HCT116 (cell line): ENCODE measurements around the gene SPTB. TPM values are rescaled to one million over a fixed set of nuclear protein-coding genes. Genes with fewer than 3 reads are reported as not detected.

Experiments used
- ATAC-seq: fragments of 200-7000 bp; cut with Tn5 transposase; 2 replicates; pipeline ENCODE4 v1.9.1; 2020; ENCODE audit warnings: mild to moderate bottlenecking, moderate library complexity
- BruUV-seq: library from RNA; stranded (reverse); fragments of 400-500 nt; replicated peaks from 2 replicates; lab custom pipeline; 2021; lab: Mats Ljungman, UMichigan
- CTCF ChIA-PET: fragments of 300-600 bp; sonication (Branson Sonifier 250); formaldehyde crosslinking; loops from one replicate; lab custom pipeline; 2021; ENCODE audit warnings: antibody characterized with exemption; lab: Charles Lee
- POLR2A ChIA-PET: fragments of 300-600, 350-600 bp; sonication (Branson Sonifier 250); formaldehyde crosslinking; loops from one replicate; lab custom pipeline; 2021; ENCODE audit warnings: antibody characterized with exemption; lab: Charles Lee
- RAD21 ChIA-PET, 2 experiments: fragments of 300-600 bp; sonication (Branson Sonifier 250); formaldehyde crosslinking; loops; one replicate each; lab custom pipeline; 2023; ENCODE audit warnings: low total read pairs in 2 of 2; ENCODE audit not compliant: uncharacterized antibody in 2 of 2, unreplicated experiment in 2 of 2, low non-redundant PET in 1 of 2; lab: Charles Lee
- DNase-seq: peaks from one replicate; pipeline ENCODE4 v3.0.0-alpha.2; 2010; ENCODE audit warnings: low read depth, low spot score
- H2AFZ ChIP-seq: fragments of 200-600 bp; shearing (Covaris generic), sonication (generic); 2 replicates; pipeline ENCODE4 v1.6.1; 2017; ENCODE audit warnings: low read depth, mixed run types, mixed read lengths, antibody characterized with exemption, low read length; ENCODE audit not compliant: poor library complexity, severe bottlenecking
- H3K27ac ChIP-seq: 2 replicates; pipeline ENCODE4 v1.5.1; 2012; ENCODE audit warnings: low read depth, low read length
- H3K27me3 ChIP-seq: fragments of 200-600 bp; sonication (generic); 2 replicates; pipeline ENCODE4 v1.6.1; 2016; ENCODE audit warnings: mixed run types, low read length, mixed read lengths; ENCODE audit not compliant: insufficient read depth
- H3K36me3 ChIP-seq, 2 experiments: fragments of 200-500 bp in 1 of 2; fragments of 200-600 bp in 1 of 2; sonication (Bioruptor generic) in 1 of 2; sonication (generic) in 1 of 2; 2 replicates each; pipeline versions ENCODE4 v1.5.1 to v1.6.1; 2014 to 2016; ENCODE audit warnings: low read length in 2 of 2, inconsistent platforms in 1 of 2, mixed read lengths in 1 of 2, mixed run types in 1 of 2; ENCODE audit not compliant: insufficient read depth in 2 of 2, control insufficient read depth in 1 of 2
- H3K4me1 ChIP-seq, 2 experiments: fragments of 200-600 bp in 1 of 2; sonication (generic) in 1 of 2; 2 replicates each; pipeline versions ENCODE4 v1.5.1 to v1.6.1; 2012 to 2017; ENCODE audit warnings: low read length in 2 of 2, inconsistent platforms in 1 of 2, mild to moderate bottlenecking in 1 of 2, mixed read lengths in 1 of 2, mixed run types in 1 of 2, moderate library complexity in 1 of 2; ENCODE audit not compliant: insufficient read depth in 2 of 2, control insufficient read depth in 1 of 2
- H3K4me2 ChIP-seq: fragments of 200-600 bp; sonication (generic); 2 replicates; pipeline ENCODE4 v1.6.1; 2017; ENCODE audit warnings: mixed run types, low read length, mixed read lengths
- H3K4me3 ChIP-seq, 2 experiments: fragments of 200-600 bp in 1 of 2; sonication (generic) in 1 of 2; replicated peaks in 1 of 2; 2 replicates each; pipeline ENCODE4 v1.5.1; 2011 to 2016; ENCODE audit warnings: low read length in 2 of 2, control low read depth in 1 of 2, low read depth in 1 of 2, mild to moderate bottlenecking in 1 of 2, mixed read lengths in 1 of 2, mixed run types in 1 of 2
- H3K79me2 ChIP-seq: fragments of 200-600 bp; sonication (generic); 2 replicates; pipeline ENCODE4 v1.6.1; 2017; ENCODE audit warnings: mild to moderate bottlenecking, mixed run types, low read length, moderate library complexity, mixed read lengths; ENCODE audit not compliant: insufficient read depth
- H3K9ac ChIP-seq: fragments of 200-600 bp; sonication (generic); 2 replicates; pipeline ENCODE4 v1.6.1; 2016; ENCODE audit warnings: low read length, mixed read lengths
- H3K9me2 ChIP-seq: fragments of 200-600 bp; sonication (generic), shearing (Covaris generic); 2 replicates; pipeline ENCODE4 v1.6.1; 2017; ENCODE audit warnings: mixed run types, mild to moderate bottlenecking, moderate library complexity; ENCODE audit not compliant: insufficient read depth
- H3K9me3 ChIP-seq, 2 experiments: fragments of 200-500 bp in 1 of 2; fragments of 200-600 bp in 1 of 2; sonication (Bioruptor generic) in 1 of 2; sonication (generic) in 1 of 2; 2 replicates each; pipeline ENCODE4 v1.6.1; 2014 to 2017; ENCODE audit warnings: low read length in 2 of 2, mixed read lengths in 2 of 2, inconsistent platforms in 1 of 2, low read depth in 1 of 2, mild to moderate bottlenecking in 1 of 2, mixed run types in 1 of 2, moderate library complexity in 1 of 2; ENCODE audit not compliant: control insufficient read depth in 1 of 2, insufficient read depth in 1 of 2
- H4K20me1 ChIP-seq: fragments of 200-600 bp; sonication (generic), shearing (Covaris generic); 2 replicates; pipeline ENCODE4 v1.6.1; 2017; ENCODE audit warnings: mixed run types, mild to moderate bottlenecking, moderate library complexity; ENCODE audit not compliant: insufficient read depth
- CEBPB ChIP-seq: IDR thresholded peaks from 2 replicates; pipeline ENCODE4 v1.6.1; 2012; ENCODE audit warnings: low read depth
- EGR1 ChIP-seq: IDR thresholded peaks from 2 replicates; pipeline ENCODE4 v1.6.1; 2012; ENCODE audit warnings: low read depth
- EZH2 ChIP-seq: fragments of 200-600 bp; sonication (generic); IDR thresholded peaks from 2 replicates; pipeline ENCODE4 v1.6.1; 2017; ENCODE audit warnings: antibody characterized with exemption, mixed run types
- FOSL1 ChIP-seq: IDR thresholded peaks from 2 replicates; pipeline ENCODE4 v1.6.1; 2012; ENCODE audit warnings: low read depth
- MAX ChIP-seq: IDR thresholded peaks from 2 replicates; pipeline ENCODE4 v1.6.1; 2012
- POLR2AphosphoS5 ChIP-seq: IDR thresholded peaks from 2 replicates; pipeline ENCODE4 v1.6.1; 2011; ENCODE audit warnings: mild to moderate bottlenecking, low read depth, low read length, moderate library complexity
- SIN3A ChIP-seq: IDR thresholded peaks from 2 replicates; pipeline ENCODE4 v1.6.1; 2012; ENCODE audit warnings: low read depth
- SP1 ChIP-seq: IDR thresholded peaks from 2 replicates; pipeline ENCODE4 v1.6.1; 2012; ENCODE audit warnings: low read depth
- YY1 ChIP-seq: IDR thresholded peaks from 2 replicates; pipeline ENCODE4 v1.6.1; 2011; ENCODE audit warnings: low read length, low read depth, moderate library complexity, mild to moderate bottlenecking; ENCODE audit not compliant: insufficient replicate concordance; ENCODE audit errors: extremely low read depth
- intact Hi-C: fragments of 100-400 bp; cut with micrococcal nuclease; formaldehyde crosslinking; loops from 2 replicates; pipeline ENCODE4 v1.10.0; 2022
- total RNA-seq: library from RNA; stranded (reverse); gene quantifications from one replicate; pipeline ENCODE4 v1.2.1, GENCODE V29; 2021; ENCODE audit not compliant: unreplicated experiment
- TF ChIP-seq, protein P1 (sequence below): IDR thresholded peaks from 2 replicates; pipeline ENCODE4 v1.6.1; 2012
- TF ChIP-seq, protein P2 (sequence below), 3 experiments: fragments of 200-600 bp in 1 of 3; sonication (generic) in 1 of 3; IDR thresholded peaks in 2 of 3; conservative IDR thresholded peaks in 1 of 3; 2 replicates each; pipeline ENCODE4 v1.5.1; 2012 to 2017; ENCODE audit warnings: low read depth in 2 of 3, low read length in 2 of 3, antibody characterized with exemption in 1 of 3, borderline replicate concordance in 1 of 3, control low read depth in 1 of 3, mild to moderate bottlenecking in 1 of 3, mixed read lengths in 1 of 3, mixed run types in 1 of 3, moderate library complexity in 1 of 3; ENCODE audit not compliant: insufficient read depth in 1 of 3
- TF ChIP-seq, protein P3 (sequence below): IDR thresholded peaks from 2 replicates; pipeline ENCODE4 v1.6.1; 2012; ENCODE audit warnings: low read depth

The SPTB gene
- total RNA-seq, 1 experiment from 2014 or later: 4.2 TPM

DNA sequence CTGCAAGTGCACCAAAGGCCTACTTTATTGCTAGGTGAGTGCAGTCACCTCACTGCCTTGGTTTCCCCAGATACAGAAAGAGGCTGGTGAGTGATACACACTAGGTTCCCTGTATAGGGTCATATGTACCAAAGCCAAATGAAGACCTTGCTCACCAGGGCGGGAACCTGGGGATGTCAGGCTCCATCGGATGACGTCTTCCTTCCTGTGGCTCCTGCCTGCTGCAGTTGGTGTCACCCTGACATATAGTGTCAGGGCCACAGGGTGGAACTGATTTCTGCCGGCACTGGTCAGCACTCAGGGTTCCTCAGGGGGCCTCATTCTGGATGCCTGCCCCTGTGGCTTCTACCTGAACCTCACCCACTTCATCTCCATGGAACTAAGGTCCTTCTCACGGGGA lies 132.4 kb downstream of the SPTB start:
- Histone ChIP-seq H3K27me3 (no peaks in the 10 kb centered on the region), H3K79me2 (no peaks in the 10 kb centered on the region), H3K36me3 (peaks cover 12 to 15% of the 10 kb centered on the region in 2 experiments), H3K27ac (no peak overlapping the region), H3K4me2 (no peak overlapping the region), H3K4me3 (no peak overlapping the region), H4K20me1 (no peaks in the 10 kb centered on the region), H3K9me3 (no peaks in the 10 kb centered on the region), H3K4me1 (no peaks in the 10 kb centered on the region), H3K9ac (no peak overlapping the region), H3K9me2 (no peaks in the 10 kb centered on the region), H2AFZ (no peak overlapping the region)
- no peak for DNase-seq
- intact Hi-C loops: no loop called here
- no peak for TF ChIP-seq YY1
- no peak for TF ChIP-seq SP1
- TF ChIP-seq POLR2AphosphoS5: no peak
- TF ChIP-seq MAX: no peak
- TF ChIP-seq EGR1: no peak
- no peak for TF ChIP-seq SIN3A
- BruUV-seq: no TSS peak
- ChIA-PET POLR2A (no interaction called here), CTCF (no interaction called here), RAD21 (no interaction called here)
- no peak for ATAC-seq

DNA sequence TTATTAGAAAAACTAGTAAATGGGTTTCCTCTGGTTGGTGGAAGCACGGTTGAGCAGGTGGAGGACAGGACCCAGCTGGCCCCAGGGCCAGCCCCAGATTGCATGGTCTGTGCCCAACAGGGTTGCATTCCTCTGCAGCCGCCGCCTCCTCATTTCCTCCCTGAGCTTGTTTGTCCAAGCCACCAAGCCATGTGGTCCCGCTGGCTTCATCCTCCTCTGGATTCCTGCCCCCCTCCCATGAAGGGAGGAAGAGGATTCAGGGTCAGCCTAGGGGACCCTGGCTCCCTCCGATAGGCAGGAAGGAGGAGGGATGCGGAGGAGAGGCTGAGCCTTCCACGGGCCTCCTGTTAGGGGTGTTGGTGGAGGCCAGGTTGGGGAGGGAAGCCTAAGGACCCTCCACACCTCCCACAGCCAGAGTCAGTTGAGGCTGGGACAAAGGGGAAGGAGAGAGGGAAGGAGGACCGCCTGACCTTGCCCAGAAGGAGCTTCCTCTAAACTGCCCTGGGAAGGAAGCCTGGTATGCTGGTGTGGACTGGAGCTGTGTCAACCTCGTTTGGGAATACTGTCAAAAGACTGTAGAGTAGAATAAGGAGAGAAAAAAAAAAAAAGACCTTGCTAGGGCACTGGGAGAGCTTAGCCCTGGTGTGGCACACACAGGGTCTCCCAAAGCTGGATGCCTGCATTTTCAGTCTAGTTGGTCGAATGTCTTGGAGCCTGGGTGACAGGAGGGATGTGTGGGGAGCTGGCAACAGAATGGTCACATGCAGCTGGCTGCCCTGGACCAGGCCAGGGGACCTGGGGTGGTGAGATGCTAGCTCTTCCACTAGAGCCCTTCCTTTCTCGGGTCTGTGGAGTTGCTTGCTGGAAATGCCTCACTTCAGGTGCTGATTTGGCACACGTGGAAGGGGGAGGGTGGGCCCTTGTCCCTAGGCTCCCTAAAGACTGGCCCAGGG lies 133.1 kb downstream of the SPTB start:
- TF ChIP-seq EZH2 (no peak), SIN3A (no peak), YY1 (no peak), FOSL1 (no peak), CEBPB (no peak)
- TF ChIP-seq, protein P1, sequence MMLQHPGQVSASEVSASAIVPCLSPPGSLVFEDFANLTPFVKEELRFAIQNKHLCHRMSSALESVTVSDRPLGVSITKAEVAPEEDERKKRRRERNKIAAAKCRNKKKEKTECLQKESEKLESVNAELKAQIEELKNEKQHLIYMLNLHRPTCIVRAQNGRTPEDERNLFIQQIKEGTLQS: no peak
- TF ChIP-seq, protein P2, sequence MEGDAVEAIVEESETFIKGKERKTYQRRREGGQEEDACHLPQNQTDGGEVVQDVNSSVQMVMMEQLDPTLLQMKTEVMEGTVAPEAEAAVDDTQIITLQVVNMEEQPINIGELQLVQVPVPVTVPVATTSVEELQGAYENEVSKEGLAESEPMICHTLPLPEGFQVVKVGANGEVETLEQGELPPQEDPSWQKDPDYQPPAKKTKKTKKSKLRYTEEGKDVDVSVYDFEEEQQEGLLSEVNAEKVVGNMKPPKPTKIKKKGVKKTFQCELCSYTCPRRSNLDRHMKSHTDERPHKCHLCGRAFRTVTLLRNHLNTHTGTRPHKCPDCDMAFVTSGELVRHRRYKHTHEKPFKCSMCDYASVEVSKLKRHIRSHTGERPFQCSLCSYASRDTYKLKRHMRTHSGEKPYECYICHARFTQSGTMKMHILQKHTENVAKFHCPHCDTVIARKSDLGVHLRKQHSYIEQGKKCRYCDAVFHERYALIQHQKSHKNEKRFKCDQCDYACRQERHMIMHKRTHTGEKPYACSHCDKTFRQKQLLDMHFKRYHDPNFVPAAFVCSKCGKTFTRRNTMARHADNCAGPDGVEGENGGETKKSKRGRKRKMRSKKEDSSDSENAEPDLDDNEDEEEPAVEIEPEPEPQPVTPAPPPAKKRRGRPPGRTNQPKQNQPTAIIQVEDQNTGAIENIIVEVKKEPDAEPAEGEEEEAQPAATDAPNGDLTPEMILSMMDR (IDR thresholded peaks at IDR 0.05 in 2 of 3, conservative IDR thresholded peaks at IDR 0.05 in 1 of 3; ENCODE audit: borderline replicate concordance in 1 of 3, insufficient read depth in 1 of 3, low read depth in 2 of 3, low read length in 2 of 3): no peak
- TF ChIP-seq, protein P3, sequence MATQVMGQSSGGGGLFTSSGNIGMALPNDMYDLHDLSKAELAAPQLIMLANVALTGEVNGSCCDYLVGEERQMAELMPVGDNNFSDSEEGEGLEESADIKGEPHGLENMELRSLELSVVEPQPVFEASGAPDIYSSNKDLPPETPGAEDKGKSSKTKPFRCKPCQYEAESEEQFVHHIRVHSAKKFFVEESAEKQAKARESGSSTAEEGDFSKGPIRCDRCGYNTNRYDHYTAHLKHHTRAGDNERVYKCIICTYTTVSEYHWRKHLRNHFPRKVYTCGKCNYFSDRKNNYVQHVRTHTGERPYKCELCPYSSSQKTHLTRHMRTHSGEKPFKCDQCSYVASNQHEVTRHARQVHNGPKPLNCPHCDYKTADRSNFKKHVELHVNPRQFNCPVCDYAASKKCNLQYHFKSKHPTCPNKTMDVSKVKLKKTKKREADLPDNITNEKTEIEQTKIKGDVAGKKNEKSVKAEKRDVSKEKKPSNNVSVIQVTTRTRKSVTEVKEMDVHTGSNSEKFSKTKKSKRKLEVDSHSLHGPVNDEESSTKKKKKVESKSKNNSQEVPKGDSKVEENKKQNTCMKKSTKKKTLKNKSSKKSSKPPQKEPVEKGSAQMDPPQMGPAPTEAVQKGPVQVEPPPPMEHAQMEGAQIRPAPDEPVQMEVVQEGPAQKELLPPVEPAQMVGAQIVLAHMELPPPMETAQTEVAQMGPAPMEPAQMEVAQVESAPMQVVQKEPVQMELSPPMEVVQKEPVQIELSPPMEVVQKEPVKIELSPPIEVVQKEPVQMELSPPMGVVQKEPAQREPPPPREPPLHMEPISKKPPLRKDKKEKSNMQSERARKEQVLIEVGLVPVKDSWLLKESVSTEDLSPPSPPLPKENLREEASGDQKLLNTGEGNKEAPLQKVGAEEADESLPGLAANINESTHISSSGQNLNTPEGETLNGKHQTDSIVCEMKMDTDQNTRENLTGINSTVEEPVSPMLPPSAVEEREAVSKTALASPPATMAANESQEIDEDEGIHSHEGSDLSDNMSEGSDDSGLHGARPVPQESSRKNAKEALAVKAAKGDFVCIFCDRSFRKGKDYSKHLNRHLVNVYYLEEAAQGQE: no peak
- TF ChIP-seq, all 23 proteins: peak for 0
- Histone ChIP-seq H3K4me3 (no peak overlapping the region), H3K9me2 (no peaks in the 10 kb centered on the region), H3K79me2 (no peaks in the 10 kb centered on the region), H2AFZ (no peak overlapping the region), H3K4me2 (no peak overlapping the region), H4K20me1 (no peaks in the 10 kb centered on the region), H3K9ac (no peak overlapping the region), H3K27me3 (no peaks in the 10 kb centered on the region), H3K36me3 (peaks cover 17 to 19% of the 10 kb centered on the region in 2 experiments), H3K27ac (no peak overlapping the region), H3K9me3 (no peaks in the 10 kb centered on the region), H3K4me1 (no peaks in the 10 kb centered on the region)
- ATAC-seq (no peak), DNase-seq (no peak)
- POLR2A ChIA-PET: no interaction called here
- CTCF ChIA-PET: no interaction called here
- no TSS peak for BruUV-seq
- RAD21 ChIA-PET: no interaction called here
- intact Hi-C loops: no loop called here
